A549 (cell line): ENCODE data around the gene CIT.

Experiments
- CHD2 ChIP-seq: fragments of 150-350 bp; IDR thresholded peaks from 2 replicates; pipeline ENCODE4 v1.6.1; 2014; ENCODE audit warnings: low read length; ENCODE audit not compliant: partially characterized antibody
- EP300 ChIP-seq, 2 experiments: fragments of >200 bp; sonication (Bioruptor Twin); formaldehyde crosslinking; IDR thresholded peaks; 2 replicates in 1 of 2; 3 replicates in 1 of 2; pipeline ENCODE4 v1.6.1; 2016 to 2017
- FOSB ChIP-seq: fragments of 250-450 bp; sonication (Bioruptor Pico); IDR thresholded peaks from 2 replicates; pipeline ENCODE4 v1.5.0; 2020; ENCODE audit warnings: mild to moderate bottlenecking, moderate library complexity
- FOXS1 ChIP-seq: fragments of 250-450 bp; sonication (Bioruptor Pico); IDR thresholded peaks from 2 replicates; pipeline ENCODE4 v1.5.0; 2020; ENCODE audit warnings: mild to moderate bottlenecking, moderate library complexity
- JUNB ChIP-seq: fragments of >200 bp; sonication (Bioruptor Twin); formaldehyde crosslinking; IDR thresholded peaks from 2 replicates; pipeline ENCODE4 v1.6.1; 2016
- MYC ChIP-seq: IDR thresholded peaks from 2 replicates; pipeline ENCODE4 v1.6.1; 2012; ENCODE audit warnings: mild to moderate bottlenecking, inconsistent platforms, low read length, improper control_type of control experiment, borderline replicate concordance
- NR3C1 ChIP-seq: fragments of >200 bp; sonication (Bioruptor Twin); formaldehyde crosslinking; IDR thresholded peaks from 3 replicates; pipeline ENCODE4 v1.6.1; 2017
- POLR2A ChIP-seq: IDR thresholded peaks from 2 replicates; pipeline ENCODE4 v1.6.1; 2012; ENCODE audit warnings: mild to moderate bottlenecking, low read length
- SMC3 ChIP-seq: fragments of >200 bp; sonication (Bioruptor Twin); formaldehyde crosslinking; IDR thresholded peaks from 3 replicates; pipeline ENCODE4 v1.6.1; 2018; ENCODE audit warnings: inconsistent platforms
- TF ChIP-seq, protein P1 (sequence below): fragments of >200 bp; sonication (Bioruptor Twin); formaldehyde crosslinking; IDR thresholded peaks from 3 replicates; pipeline ENCODE4 v1.5.1; 2016
- TF ChIP-seq, protein P2 (sequence below): fragments of 200-600 bp; sonication (generic); IDR thresholded peaks from 2 replicates; pipeline ENCODE4 v1.6.1; 2016; ENCODE audit warnings: antibody characterized with exemption, mild to moderate bottlenecking, moderate library complexity
- TF ChIP-seq, protein P3 (sequence below): fragments of 150-350 bp; IDR thresholded peaks from 2 replicates; pipeline ENCODE4 v1.6.1; 2014; ENCODE audit warnings: low read depth, mild to moderate bottlenecking, low read length

DNA sequence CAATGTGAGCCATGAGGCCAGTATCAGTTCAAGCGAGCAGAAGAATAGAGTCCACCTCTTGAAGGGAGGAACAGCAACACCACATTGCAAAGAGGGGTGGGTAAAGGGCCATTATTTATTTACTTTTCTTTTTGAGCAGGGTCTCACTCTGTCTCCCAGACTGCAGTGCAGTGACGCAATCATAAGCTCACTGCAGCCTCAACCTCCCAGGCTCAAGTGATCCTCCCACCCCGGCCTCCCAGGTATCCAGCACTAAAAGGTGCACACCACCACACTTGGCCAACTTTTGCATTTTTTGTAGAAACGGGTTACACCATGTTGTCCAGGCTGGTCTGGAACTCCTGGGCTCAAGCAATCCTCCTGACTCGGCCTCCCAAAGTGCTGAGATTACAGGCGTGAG lies 42.9 kb upstream of the CIT start:
- TF ChIP-seq, protein P1, sequence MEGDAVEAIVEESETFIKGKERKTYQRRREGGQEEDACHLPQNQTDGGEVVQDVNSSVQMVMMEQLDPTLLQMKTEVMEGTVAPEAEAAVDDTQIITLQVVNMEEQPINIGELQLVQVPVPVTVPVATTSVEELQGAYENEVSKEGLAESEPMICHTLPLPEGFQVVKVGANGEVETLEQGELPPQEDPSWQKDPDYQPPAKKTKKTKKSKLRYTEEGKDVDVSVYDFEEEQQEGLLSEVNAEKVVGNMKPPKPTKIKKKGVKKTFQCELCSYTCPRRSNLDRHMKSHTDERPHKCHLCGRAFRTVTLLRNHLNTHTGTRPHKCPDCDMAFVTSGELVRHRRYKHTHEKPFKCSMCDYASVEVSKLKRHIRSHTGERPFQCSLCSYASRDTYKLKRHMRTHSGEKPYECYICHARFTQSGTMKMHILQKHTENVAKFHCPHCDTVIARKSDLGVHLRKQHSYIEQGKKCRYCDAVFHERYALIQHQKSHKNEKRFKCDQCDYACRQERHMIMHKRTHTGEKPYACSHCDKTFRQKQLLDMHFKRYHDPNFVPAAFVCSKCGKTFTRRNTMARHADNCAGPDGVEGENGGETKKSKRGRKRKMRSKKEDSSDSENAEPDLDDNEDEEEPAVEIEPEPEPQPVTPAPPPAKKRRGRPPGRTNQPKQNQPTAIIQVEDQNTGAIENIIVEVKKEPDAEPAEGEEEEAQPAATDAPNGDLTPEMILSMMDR: no peak
- TF ChIP-seq CHD2 (no peak), POLR2A (no peak), EP300 (IDR thresholded peaks at IDR 0.05) (no peak), FOSB (CRISPR knock-in tag) (no peak), SMC3 (no peak), MYC (no peak), NR3C1 (no peak), JUNB (no peak), FOXS1 (no peak)
- TF ChIP-seq, protein P2, sequence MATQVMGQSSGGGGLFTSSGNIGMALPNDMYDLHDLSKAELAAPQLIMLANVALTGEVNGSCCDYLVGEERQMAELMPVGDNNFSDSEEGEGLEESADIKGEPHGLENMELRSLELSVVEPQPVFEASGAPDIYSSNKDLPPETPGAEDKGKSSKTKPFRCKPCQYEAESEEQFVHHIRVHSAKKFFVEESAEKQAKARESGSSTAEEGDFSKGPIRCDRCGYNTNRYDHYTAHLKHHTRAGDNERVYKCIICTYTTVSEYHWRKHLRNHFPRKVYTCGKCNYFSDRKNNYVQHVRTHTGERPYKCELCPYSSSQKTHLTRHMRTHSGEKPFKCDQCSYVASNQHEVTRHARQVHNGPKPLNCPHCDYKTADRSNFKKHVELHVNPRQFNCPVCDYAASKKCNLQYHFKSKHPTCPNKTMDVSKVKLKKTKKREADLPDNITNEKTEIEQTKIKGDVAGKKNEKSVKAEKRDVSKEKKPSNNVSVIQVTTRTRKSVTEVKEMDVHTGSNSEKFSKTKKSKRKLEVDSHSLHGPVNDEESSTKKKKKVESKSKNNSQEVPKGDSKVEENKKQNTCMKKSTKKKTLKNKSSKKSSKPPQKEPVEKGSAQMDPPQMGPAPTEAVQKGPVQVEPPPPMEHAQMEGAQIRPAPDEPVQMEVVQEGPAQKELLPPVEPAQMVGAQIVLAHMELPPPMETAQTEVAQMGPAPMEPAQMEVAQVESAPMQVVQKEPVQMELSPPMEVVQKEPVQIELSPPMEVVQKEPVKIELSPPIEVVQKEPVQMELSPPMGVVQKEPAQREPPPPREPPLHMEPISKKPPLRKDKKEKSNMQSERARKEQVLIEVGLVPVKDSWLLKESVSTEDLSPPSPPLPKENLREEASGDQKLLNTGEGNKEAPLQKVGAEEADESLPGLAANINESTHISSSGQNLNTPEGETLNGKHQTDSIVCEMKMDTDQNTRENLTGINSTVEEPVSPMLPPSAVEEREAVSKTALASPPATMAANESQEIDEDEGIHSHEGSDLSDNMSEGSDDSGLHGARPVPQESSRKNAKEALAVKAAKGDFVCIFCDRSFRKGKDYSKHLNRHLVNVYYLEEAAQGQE: no peak
- TF ChIP-seq, protein P3, sequence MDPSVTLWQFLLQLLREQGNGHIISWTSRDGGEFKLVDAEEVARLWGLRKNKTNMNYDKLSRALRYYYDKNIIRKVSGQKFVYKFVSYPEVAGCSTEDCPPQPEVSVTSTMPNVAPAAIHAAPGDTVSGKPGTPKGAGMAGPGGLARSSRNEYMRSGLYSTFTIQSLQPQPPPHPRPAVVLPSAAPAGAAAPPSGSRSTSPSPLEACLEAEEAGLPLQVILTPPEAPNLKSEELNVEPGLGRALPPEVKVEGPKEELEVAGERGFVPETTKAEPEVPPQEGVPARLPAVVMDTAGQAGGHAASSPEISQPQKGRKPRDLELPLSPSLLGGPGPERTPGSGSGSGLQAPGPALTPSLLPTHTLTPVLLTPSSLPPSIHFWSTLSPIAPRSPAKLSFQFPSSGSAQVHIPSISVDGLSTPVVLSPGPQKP: no peak
